Panc1 (cell line): ENCODE data around the gene PRRT3.
"Not testable (repeated sequence)": the region's sequence is repeated elsewhere in the genome, so short reads cannot be mapped to it uniquely, and the experiment has no call there.

Experiments
- CTCF ChIP-seq: fragments of 450-650 bp; IDR thresholded peaks from 2 replicates; pipeline ENCODE4 v1.5.1; 2017; ENCODE audit warnings: mild to moderate bottlenecking
- POLR2AphosphoS5 ChIP-seq: IDR thresholded peaks from 2 replicates; pipeline ENCODE4 v1.6.1; 2012; ENCODE audit warnings: mild to moderate bottlenecking, low read depth, low read length, moderate library complexity

- TF ChIP-seq CTCF, POLR2AphosphoS5: not testable (repeated sequence)
Measured at GRCh38 chr3:9895715-9896114, 56.5 kb downstream of the PRRT3 start.
